AG09319 (cell line): Measurements from ENCODE around the gene FARP1.

Source experiments
- DNase-seq: peaks from one replicate; pipeline ENCODE4 v3.0.0-alpha.2; 2010; ENCODE audit warnings: low read depth; ENCODE audit errors: extremely low read depth
- CTCF ChIP-seq: IDR thresholded peaks from 2 replicates; pipeline ENCODE4 v1.5.1; 2011; ENCODE audit warnings: low read depth, mild to moderate bottlenecking, inconsistent platforms, low read length, moderate library complexity

The FARP1 gene

GRCh38 chr13:98374750-98375149, 231.9 kb downstream of the FARP1 start:
- DNase-seq, result no peak
- no peak for TF ChIP-seq CTCF

- TF ChIP-seq CTCF, result no peak
- no peak for DNase-seq
Measured at GRCh38 chr13:98377635-98378378, 234.9 kb downstream of the FARP1 start.

GRCh38 chr13:98384739-98385138, 241.8 kb downstream of the FARP1 start:
- TF ChIP-seq CTCF, result no peak
- no peak for DNase-seq

GRCh38 chr13:98385606-98386005, 242.7 kb downstream of the FARP1 start:
- TF ChIP-seq CTCF, result no peak
- DNase-seq, result no peak

- no peak for DNase-seq
- TF ChIP-seq CTCF, result no peak
Measured at GRCh38 chr13:98386637-98387036, 243.7 kb downstream of the FARP1 start.

- DNase-seq, result no peak
- TF ChIP-seq CTCF, result no peak
Measured at GRCh38 chr13:98389319-98389718, 246.4 kb downstream of the FARP1 start.

GRCh38 chr13:98390086-98390715, 247.3 kb downstream of the FARP1 start:
- DNase-seq, result no peak

More at GRCh38 chr13:98390086-98390715, 247.3 kb downstream of the FARP1 start:
- no peak for TF ChIP-seq CTCF
